ENCODE data around the gene RNASEH2C. TPM values are rescaled to one million over a fixed set of nuclear protein-coding genes. Genes with fewer than 3 reads are reported as not detected.
A peak's percentile ranks its signal among the peaks of the same experiment; 100 is the strongest.

RNASEH2C gene
- total and polyA plus RNA-seq, 7 donors: 17.5 to 62.3 (median 38.4) TPM

GRCh38 chr11:65745049-65745448, 24.5 kb upstream of the RNASEH2C start:
- no peak overlapping the region for H3K4me3 ChIP-seq
- DNase-seq (no peak), ATAC-seq (no peak)
- no peaks in the 10 kb centered on the region for H3K9me3 ChIP-seq
- H3K27ac ChIP-seq: no peak overlapping the region
- H3K36me3 ChIP-seq (ENCODE audit: insufficient read depth in 1 of 2, low read depth in 1 of 2): no peaks in the 10 kb centered on the region
- no peaks in the 10 kb centered on the region for H3K4me1 ChIP-seq
- TF ChIP-seq, protein P1, sequence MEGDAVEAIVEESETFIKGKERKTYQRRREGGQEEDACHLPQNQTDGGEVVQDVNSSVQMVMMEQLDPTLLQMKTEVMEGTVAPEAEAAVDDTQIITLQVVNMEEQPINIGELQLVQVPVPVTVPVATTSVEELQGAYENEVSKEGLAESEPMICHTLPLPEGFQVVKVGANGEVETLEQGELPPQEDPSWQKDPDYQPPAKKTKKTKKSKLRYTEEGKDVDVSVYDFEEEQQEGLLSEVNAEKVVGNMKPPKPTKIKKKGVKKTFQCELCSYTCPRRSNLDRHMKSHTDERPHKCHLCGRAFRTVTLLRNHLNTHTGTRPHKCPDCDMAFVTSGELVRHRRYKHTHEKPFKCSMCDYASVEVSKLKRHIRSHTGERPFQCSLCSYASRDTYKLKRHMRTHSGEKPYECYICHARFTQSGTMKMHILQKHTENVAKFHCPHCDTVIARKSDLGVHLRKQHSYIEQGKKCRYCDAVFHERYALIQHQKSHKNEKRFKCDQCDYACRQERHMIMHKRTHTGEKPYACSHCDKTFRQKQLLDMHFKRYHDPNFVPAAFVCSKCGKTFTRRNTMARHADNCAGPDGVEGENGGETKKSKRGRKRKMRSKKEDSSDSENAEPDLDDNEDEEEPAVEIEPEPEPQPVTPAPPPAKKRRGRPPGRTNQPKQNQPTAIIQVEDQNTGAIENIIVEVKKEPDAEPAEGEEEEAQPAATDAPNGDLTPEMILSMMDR (IDR thresholded peaks at IDR 0.05): no peak
- intact Hi-C loops (cut with DNase I): no loop called here
- 85 to 88% (median 86%) methylated on average over 15 to 17 of the region's 17 CpGs for WGBS, 3 donors
- peaks cover 0 to 32% (median 3%) of the 10 kb centered on the region in 3 donors for H3K27me3 ChIP-seq (ENCODE audit: insufficient read depth in 3 of 3, low read length in 2 of 3)

GRCh38 chr11:65744699-65745042, 24.1 kb upstream of the RNASEH2C start:
- DNase-seq (no peak), ATAC-seq (no peak)
- Histone ChIP-seq H3K4me3 (no peak overlapping the region), H3K4me1 (no peaks in the 10 kb centered on the region), H3K27me3 (ENCODE audit: insufficient read depth in 3 of 3, low read length in 2 of 3) (peaks cover 0 to 34% (median 0%) of the 10 kb centered on the region in 3 donors), H3K36me3 (ENCODE audit: insufficient read depth in 1 of 2, low read depth in 1 of 2) (no peaks in the 10 kb centered on the region), H3K27ac (no peak overlapping the region), H3K9me3 (no peaks in the 10 kb centered on the region)
- TF ChIP-seq, protein P1 (IDR thresholded peaks at IDR 0.05): no peak
- WGBS, 3 donors: 64 to 72% (median 66%) methylated on average over 8 of the region's 8 CpGs
- intact Hi-C loops (cut with DNase I): no loop called here

DNA sequence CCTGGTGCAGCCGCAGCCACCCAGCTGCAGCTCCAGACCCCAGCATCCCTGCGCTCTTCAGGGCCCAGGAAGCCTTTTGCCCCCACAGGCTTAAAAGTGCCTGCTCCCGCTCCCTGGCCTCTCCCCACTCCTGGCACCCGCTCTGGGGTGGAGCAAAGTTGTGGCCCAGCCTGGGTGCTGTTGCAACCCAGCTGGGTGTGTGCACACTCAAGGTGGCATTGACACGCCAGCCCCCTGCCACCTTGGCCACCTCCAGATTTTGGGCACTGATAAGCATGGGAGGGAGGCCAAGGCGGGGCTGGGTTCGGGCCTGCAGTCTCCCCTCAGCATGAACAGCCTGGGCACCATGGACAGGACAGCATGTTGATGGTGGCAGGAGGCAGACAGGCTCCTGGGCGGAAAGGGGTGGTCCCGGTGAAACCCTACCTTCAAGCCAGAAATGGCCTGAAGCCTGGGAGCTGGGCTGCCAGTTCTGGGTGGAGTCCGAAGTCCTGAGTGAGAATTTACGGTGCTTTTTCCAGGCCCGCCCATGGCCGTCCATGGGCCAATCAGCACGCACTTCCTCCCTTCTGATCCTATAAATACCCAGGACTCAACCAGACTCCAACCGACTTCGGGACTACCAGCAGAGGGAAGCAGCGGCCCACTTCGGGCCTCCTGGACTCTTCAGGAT, 23.6 kb upstream of the RNASEH2C start:
- WGBS, 3 donors: 65 to 79% (median 71%) methylated on average over 18 of the region's 18 CpGs

DNA sequence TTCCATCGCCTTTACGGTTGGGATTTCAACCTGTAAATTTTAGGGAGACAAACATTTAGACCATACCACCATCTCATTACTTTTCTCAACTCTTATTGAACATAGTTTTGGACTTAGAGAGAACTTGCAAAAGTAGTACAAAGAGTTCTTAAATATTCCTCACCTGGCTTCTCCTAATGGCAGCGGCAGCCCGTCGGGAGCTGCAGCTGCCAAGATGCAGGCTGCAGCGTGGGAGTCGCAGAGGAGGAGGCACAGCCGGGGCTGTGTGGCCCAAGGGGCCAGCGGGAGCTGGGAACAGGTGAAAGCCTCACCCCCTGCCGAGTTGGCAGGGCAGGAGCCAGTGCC, 23.1 kb upstream of the RNASEH2C start:
- DNase-seq (no peak), ATAC-seq (no peak)
- TF ChIP-seq, protein P1 (IDR thresholded peaks at IDR 0.05): no peak
- Histone ChIP-seq H3K36me3 (ENCODE audit: insufficient read depth in 1 of 2, low read depth in 1 of 2) (no peaks in the 10 kb centered on the region), H3K4me3 (no peak overlapping the region), H3K9me3 (no peaks in the 10 kb centered on the region), H3K4me1 (no peaks in the 10 kb centered on the region), H3K27me3 (ENCODE audit: insufficient read depth in 3 of 3, low read length in 2 of 3) (peaks cover 0 to 24% (median 0%) of the 10 kb centered on the region in 3 donors), H3K27ac (no peak overlapping the region)
- intact Hi-C loops (cut with DNase I): loop anchor here in 1 of 2 donors (1.0 kb wide), 1 partner anchor 74 kb away; no protein-coding TSS in a partner anchor
- WGBS, 3 donors: 50 to 69% (median 61%) methylated on average over 8 to 10 of the region's 10 CpGs

More for the DNA sequence above, 23.6 kb upstream of the RNASEH2C start:
- no peaks in the 10 kb centered on the region for H3K9me3 ChIP-seq
- no peak overlapping the region for H3K4me3 ChIP-seq
- intact Hi-C loops (cut with DNase I): no loop called here
- ATAC-seq (peak; percentile 64 to 75 (median 69)), DNase-seq (peak in 1 of 2 donors; percentile 21)
- H3K36me3 ChIP-seq (ENCODE audit: insufficient read depth in 1 of 2, low read depth in 1 of 2): no peaks in the 10 kb centered on the region
- peaks cover 0 to 30% (median 0%) of the 10 kb centered on the region in 3 donors for H3K27me3 ChIP-seq (ENCODE audit: insufficient read depth in 3 of 3, low read length in 2 of 3)
- no peak overlapping the region for H3K27ac ChIP-seq
- TF ChIP-seq, protein P1 (IDR thresholded peaks at IDR 0.05): peak; percentile 29
- H3K4me1 ChIP-seq: no peaks in the 10 kb centered on the region

DNA sequence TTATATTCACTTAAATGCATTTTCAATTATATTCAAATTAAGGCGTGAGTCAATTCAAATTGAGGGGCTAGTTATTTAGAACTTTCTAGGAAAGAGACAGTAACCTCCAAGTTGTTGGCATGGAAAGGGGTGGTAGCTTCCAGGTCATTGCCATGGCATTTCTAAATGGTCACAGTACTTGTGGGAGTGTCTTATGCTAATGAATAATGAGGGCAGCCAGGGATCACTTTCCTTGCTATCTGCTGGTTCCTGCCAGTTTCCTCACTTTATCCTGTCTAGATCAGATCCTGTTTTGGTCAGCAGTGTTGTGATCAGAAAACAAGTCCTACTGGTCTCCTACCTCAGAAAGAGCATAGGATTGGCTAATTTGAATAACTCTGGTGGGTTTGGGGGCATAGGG, 21.8 kb upstream of the RNASEH2C start:
- ATAC-seq (no peak), DNase-seq (no peak)
- H3K4me1 ChIP-seq: no peaks in the 10 kb centered on the region
- peaks cover 0 to 18% (median 0%) of the 10 kb centered on the region in 3 donors for H3K27me3 ChIP-seq (ENCODE audit: insufficient read depth in 3 of 3, low read length in 2 of 3)
- H3K4me3 ChIP-seq: no peak overlapping the region
- no peak overlapping the region for H3K27ac ChIP-seq
- H3K36me3 ChIP-seq (ENCODE audit: insufficient read depth in 1 of 2, low read depth in 1 of 2): no peaks in the 10 kb centered on the region
- WGBS, 3 donors: 85 to 93% (median 86%) methylated on average over 1 of the region's 1 CpG
- TF ChIP-seq, protein P1 (IDR thresholded peaks at IDR 0.05): no peak
- intact Hi-C loops (cut with DNase I): no loop called here
- H3K9me3 ChIP-seq: no peaks in the 10 kb centered on the region

All from psoas muscle (tissue), 8 donors.